ENCODE data around the gene CLDN25.

GRCh38 chr11:113760241-113760640 is 19.4 kb upstream of the CLDN25 start:
- TF ChIP-seq YY1 (IDR thresholded peaks at IDR 0.05; ENCODE audit: insufficient read depth, insufficient read length) = no peak
- TF ChIP-seq ZNF274 (IDR thresholded peaks at IDR 0.05; ENCODE audit: low read depth, low read length) = no peak
- TF ChIP-seq SUZ12 (IDR thresholded peaks at IDR 0.05; ENCODE audit: extremely low read depth, insufficient read depth, insufficient read length) = no peak
